PC-9 (cell line): ENCODE results near the gene APLN.

Source experiments
- EZH2 ChIP-seq: fragments of 200-600 bp; sonication (generic); IDR thresholded peaks from 2 replicates; pipeline ENCODE4 v1.8.0; 2017; ENCODE audit warnings: antibody characterized with exemption, low read depth
- TF ChIP-seq, protein P1 (sequence below): fragments of 200-600 bp; sonication (generic); conservative IDR thresholded peaks from 2 replicates; pipeline ENCODE4 v1.6.1; 2017; ENCODE audit warnings: mixed run types, antibody characterized with exemption, mild to moderate bottlenecking, moderate library complexity

- no peak for TF ChIP-seq EZH2
- TF ChIP-seq, protein P1, sequence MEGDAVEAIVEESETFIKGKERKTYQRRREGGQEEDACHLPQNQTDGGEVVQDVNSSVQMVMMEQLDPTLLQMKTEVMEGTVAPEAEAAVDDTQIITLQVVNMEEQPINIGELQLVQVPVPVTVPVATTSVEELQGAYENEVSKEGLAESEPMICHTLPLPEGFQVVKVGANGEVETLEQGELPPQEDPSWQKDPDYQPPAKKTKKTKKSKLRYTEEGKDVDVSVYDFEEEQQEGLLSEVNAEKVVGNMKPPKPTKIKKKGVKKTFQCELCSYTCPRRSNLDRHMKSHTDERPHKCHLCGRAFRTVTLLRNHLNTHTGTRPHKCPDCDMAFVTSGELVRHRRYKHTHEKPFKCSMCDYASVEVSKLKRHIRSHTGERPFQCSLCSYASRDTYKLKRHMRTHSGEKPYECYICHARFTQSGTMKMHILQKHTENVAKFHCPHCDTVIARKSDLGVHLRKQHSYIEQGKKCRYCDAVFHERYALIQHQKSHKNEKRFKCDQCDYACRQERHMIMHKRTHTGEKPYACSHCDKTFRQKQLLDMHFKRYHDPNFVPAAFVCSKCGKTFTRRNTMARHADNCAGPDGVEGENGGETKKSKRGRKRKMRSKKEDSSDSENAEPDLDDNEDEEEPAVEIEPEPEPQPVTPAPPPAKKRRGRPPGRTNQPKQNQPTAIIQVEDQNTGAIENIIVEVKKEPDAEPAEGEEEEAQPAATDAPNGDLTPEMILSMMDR = no peak
Observed at GRCh38 chrX:129693354-129693753, 38.6 kb upstream of the APLN start.
